GM06990 (cell line): Measurements from ENCODE around the gene DSCAM.

Experiments
- DNase-seq: peaks from one replicate; pipeline ENCODE4 v3.0.0-alpha.2; 2011; ENCODE audit not compliant: insufficient read length; ENCODE audit errors: extremely low read depth
- H3K27me3 ChIP-seq: replicated peaks from 2 replicates; pipeline ENCODE4 v1.6.0; 2011; ENCODE audit warnings: low read length; ENCODE audit not compliant: control insufficient read depth, insufficient read depth
- H3K36me3 ChIP-seq: 2 replicates; pipeline ENCODE4 v1.5.1; 2011; ENCODE audit warnings: low read length; ENCODE audit not compliant: control insufficient read depth, insufficient read depth
- H3K4me3 ChIP-seq: replicated peaks from 2 replicates; pipeline ENCODE4 v1.5.1; 2011; ENCODE audit warnings: low read depth, mild to moderate bottlenecking, control low read depth, low read length
- TF ChIP-seq, protein P1 (sequence below): IDR thresholded peaks from 2 replicates; pipeline ENCODE4 v1.5.1; 2011; ENCODE audit warnings: low read length, control low read depth, mild to moderate bottlenecking, inconsistent platforms; ENCODE audit not compliant: insufficient read depth, poor library complexity, severe bottlenecking

The DSCAM gene

DNA sequence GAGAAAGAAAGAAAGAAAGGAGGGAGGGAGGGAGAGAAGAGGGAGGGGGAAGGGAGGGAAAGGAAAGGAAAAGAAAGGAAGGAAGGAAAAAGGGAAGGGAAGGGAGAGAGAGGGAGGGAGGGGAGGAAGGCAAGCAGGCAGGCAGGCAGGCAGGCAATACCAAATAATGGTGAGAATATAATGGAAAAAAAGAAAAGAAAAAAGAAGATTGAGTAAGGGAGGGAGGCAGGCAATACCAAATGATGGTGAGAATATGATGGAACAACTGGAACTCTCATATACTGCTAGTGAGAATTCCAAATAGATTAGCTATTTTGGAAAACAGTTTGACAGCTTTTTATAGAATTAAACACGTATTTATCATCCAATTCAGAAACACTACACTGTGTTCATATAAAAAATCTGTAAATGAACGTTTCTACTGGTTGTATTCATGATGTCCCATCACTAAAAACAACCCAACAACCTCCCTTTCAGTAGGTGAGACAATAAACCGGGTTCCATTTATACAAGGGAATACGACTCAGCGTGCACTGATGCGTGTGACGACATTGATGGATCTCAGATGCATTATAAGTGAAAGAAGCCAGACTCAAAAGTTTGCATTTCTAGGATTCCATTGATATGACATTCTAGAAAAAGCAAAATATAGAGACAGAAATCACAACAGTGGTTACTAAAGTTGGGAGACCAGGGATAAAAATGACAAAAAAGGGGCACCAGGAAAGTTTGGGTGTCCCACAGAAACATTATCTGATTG is 226.4 kb downstream of the DSCAM start:
- no peaks in the 10 kb centered on the region for H3K36me3 ChIP-seq
- TF ChIP-seq, protein P1, sequence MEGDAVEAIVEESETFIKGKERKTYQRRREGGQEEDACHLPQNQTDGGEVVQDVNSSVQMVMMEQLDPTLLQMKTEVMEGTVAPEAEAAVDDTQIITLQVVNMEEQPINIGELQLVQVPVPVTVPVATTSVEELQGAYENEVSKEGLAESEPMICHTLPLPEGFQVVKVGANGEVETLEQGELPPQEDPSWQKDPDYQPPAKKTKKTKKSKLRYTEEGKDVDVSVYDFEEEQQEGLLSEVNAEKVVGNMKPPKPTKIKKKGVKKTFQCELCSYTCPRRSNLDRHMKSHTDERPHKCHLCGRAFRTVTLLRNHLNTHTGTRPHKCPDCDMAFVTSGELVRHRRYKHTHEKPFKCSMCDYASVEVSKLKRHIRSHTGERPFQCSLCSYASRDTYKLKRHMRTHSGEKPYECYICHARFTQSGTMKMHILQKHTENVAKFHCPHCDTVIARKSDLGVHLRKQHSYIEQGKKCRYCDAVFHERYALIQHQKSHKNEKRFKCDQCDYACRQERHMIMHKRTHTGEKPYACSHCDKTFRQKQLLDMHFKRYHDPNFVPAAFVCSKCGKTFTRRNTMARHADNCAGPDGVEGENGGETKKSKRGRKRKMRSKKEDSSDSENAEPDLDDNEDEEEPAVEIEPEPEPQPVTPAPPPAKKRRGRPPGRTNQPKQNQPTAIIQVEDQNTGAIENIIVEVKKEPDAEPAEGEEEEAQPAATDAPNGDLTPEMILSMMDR: no peak
- H3K27me3 ChIP-seq: no peaks in the 10 kb centered on the region
- DNase-seq: no peak
- no peak overlapping the region for H3K4me3 ChIP-seq

GRCh38 chr21:40618191-40618973 is 228.6 kb downstream of the DSCAM start:
- TF ChIP-seq, protein P1: no peak
- Histone ChIP-seq H3K4me3 (no peak overlapping the region), H3K27me3 (no peaks in the 10 kb centered on the region), H3K36me3 (no peaks in the 10 kb centered on the region)
- DNase-seq: no peak

- Histone ChIP-seq H3K36me3 (no peaks in the 10 kb centered on the region), H3K27me3 (no peaks in the 10 kb centered on the region), H3K4me3 (no peak overlapping the region)
- TF ChIP-seq, protein P1: no peak
- no peak for DNase-seq
These were observed 230.6 kb downstream of the DSCAM start for GRCh38 chr21:40616377-40616704.

DNA sequence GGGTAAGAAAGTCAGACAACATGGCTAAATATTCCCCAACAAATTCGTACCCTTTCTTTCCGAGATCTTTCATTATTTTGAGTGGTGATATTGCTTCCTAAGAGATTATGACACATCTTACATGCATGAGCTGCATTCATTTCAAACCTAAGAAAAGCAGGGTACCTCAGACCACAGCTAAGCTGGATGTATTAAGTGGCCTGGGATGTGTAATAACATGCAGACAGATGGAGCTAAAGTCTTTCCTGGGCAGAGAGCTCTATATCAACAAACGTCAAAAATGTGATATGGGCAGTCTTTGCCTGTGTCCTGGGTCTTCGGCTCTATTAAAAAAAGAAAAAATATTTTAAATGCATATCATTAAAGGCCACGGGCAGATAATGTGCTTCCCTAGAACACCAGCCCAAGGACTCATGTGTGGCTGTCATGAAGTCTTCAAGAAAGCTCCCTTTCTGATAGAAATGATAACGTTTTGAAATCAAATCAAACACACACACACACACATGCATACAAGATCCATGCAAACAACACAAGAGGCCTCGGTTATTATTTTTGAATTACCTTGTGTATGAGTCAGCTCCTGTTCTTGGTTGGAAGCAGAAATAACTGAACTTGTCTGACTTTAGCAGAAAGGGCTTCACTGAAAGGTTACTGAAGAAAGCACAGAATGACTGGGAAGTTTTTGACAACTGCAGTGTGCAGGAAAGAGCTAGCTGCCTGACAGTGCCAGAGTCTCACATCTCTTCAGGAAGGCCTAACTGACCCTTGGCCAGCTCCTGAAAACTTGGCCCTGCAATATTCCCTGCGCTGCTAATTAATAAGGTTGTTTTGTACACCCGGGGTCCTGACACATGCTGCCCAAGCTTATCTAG is 231.2 kb downstream of the DSCAM start:
- Histone ChIP-seq H3K36me3 (no peaks in the 10 kb centered on the region), H3K4me3 (no peak overlapping the region), H3K27me3 (no peaks in the 10 kb centered on the region)
- TF ChIP-seq, protein P1: no peak
- no peak for DNase-seq

DNA sequence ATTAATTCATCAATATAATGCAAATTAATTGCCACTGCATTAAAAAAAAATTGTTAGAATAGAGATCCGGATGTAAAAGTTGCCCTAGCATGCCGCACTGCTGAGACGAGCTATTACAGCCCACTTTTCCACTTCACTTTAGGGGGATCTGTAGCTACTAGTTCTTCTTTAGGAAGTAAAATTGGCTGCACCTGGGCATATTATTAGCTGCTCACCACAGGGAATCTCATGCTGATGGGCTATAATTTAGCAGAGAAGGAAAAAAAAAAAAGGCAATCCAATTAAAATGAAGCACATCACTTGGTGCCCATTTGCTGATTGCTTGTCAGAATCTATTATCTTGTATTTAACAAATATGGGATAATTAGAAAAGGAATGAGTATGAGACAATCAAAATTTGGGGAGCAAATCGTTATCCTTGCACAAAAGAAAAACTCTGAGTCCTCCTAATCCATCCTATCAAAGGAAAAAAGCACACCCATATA is 233.4 kb downstream of the DSCAM start:
- no peaks in the 10 kb centered on the region for H3K27me3 ChIP-seq
- H3K4me3 ChIP-seq: no peak overlapping the region
- no peak for DNase-seq
- H3K36me3 ChIP-seq: no peaks in the 10 kb centered on the region
- TF ChIP-seq, protein P1: no peak
